Measurements from ENCODE around the gene FOXJ1.

The FOXJ1 gene

DNA sequence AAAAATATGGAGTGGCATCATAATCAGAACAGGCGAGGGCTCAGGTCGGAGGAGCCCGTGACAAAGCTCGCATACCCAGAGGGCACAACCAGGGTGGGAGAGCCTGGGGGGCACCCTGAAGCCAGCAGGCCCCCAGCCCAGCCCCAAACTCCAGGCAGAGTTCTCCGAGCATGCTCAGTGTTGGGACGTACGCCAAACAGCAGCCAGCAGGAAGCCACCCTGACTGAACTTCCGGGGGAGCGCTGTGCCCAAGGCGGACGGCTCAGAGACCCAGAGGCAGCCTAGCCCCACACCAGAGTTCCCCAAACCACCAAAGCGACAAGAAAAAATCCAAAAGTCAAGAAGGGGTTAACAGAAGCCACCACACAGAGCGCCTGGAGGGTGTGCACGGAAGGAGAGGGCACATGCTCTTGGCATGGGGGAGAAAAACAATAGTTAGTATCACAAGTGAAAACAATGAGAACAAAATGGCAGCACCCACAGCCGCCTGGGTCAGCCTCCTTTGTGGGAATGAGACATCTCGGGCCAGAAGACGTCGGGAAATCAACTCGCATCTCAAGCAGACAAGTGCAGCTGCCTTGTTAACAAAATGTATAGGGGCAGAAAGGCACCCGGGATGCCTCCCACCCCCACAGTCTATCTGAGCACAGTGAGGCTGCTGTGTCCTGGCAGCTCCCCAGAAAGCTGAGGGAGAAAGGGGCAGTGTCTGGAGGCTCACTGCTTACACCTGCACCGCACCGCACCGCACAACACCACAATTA is 49.3 kb downstream of the FOXJ1 start:
- no peak overlapping the region for H2AFZ ChIP-seq (ENCODE audit: insufficient read depth, low read length, poor library complexity)
- H3K9ac ChIP-seq (ENCODE audit: low read length), result no peak overlapping the region
- H2BK120ac ChIP-seq (ENCODE audit: insufficient read depth, low read length, poor library complexity), result no peak overlapping the region
- no peak overlapping the region for H2AK5ac ChIP-seq (ENCODE audit: low read length)
- no peak overlapping the region for H4K91ac ChIP-seq (ENCODE audit: low read depth, low read length)
- H3K79me2 ChIP-seq (ENCODE audit: control insufficient read depth, insufficient read depth, low read length, poor library complexity), result no peaks in the 10 kb centered on the region
- H3K18ac ChIP-seq (ENCODE audit: low read length), result no peak overlapping the region
- H3K79me1 ChIP-seq (ENCODE audit: low read length), result no peaks in the 10 kb centered on the region
- peaks cover 79 to 80% of the 10 kb centered on the region in 2 experiments for H3K36me3 ChIP-seq (ENCODE audit: control insufficient read depth in 1 of 2, insufficient read depth in 2 of 2, low read length in 2 of 2)
- no peaks in the 10 kb centered on the region for H3K4me1 ChIP-seq (ENCODE audit: control insufficient read depth in 1 of 2, insufficient read depth in 2 of 2, low read length in 2 of 2)
- H3K4ac ChIP-seq (ENCODE audit: low read depth, low read length), result no peak overlapping the region
- no peak overlapping the region for H2BK12ac ChIP-seq (ENCODE audit: low read length)
- no peak overlapping the region for H3K27ac ChIP-seq (ENCODE audit: low read depth, low read length)
- H3K23ac ChIP-seq (ENCODE audit: low read length), result no peak overlapping the region
- peaks cover 3% of the 10 kb centered on the region for H3K9me3 ChIP-seq (ENCODE audit: insufficient read depth, low read depth, low read length)
- H4K8ac ChIP-seq (ENCODE audit: low read depth, low read length), result no peak overlapping the region
- no peak for DNase-seq
- H3K4me2 ChIP-seq (ENCODE audit: low read length), result no peak overlapping the region
- H3K27me3 ChIP-seq (ENCODE audit: insufficient read depth, low read length), result no peaks in the 10 kb centered on the region
- no CpG with 5 or more reads among the region's 23 CpGs for WGBS (ENCODE audit: extremely low coverage, insufficient coverage, insufficient read length)
- no peak overlapping the region for H2BK5ac ChIP-seq (ENCODE audit: low read depth, low read length, poor library complexity)
- no peak overlapping the region for H4K12ac ChIP-seq (ENCODE audit: low read depth, low read length)
- H3K14ac ChIP-seq (ENCODE audit: low read length), result no peak overlapping the region
- H3K4me3 ChIP-seq (ENCODE audit: low read depth, low read length), result no peak overlapping the region

DNA sequence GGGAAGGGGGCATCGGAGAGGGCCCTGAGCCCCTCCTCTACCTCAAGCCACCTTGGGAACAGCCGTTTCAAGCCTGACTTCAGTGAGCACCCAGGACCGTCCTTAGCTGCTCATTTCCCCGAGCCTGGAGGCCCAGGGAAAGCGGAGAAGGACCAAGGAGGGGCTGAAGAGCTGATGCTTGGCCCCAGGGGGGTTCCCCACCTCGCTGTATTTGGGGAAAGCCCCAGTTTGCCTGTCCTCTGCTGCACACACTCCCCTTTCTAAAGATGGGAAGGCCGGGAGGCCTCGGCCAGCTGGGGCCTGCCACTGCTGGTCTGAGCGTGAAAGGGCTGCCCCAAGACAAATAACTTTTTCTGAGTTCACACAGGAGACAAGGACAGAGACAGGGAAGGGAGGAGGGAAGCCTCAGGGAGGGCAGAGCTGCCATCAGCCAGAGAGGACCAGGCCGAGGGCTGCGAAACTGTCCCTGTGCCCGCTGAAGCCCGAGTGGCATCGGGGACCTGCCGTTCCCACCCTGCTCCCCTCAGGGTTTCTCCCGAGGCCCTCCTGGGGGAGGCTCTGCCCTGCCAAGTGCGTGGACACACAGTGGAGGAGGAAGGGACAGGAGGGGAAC is 50.4 kb downstream of the FOXJ1 start:
- no peaks in the 10 kb centered on the region for H3K79me2 ChIP-seq (ENCODE audit: control insufficient read depth, insufficient read depth, low read length, poor library complexity)
- H3K36me3 ChIP-seq (ENCODE audit: control insufficient read depth in 1 of 2, insufficient read depth in 2 of 2, low read length in 2 of 2), result peaks cover 85 to 86% of the 10 kb centered on the region in 2 experiments
- H3K27ac ChIP-seq (ENCODE audit: low read depth, low read length), result no peak overlapping the region
- no peak overlapping the region for H2BK5ac ChIP-seq (ENCODE audit: low read depth, low read length, poor library complexity)
- WGBS (ENCODE audit: extremely low coverage, insufficient coverage, insufficient read length), result no CpG with 5 or more reads among the region's 17 CpGs
- no peak overlapping the region for H3K18ac ChIP-seq (ENCODE audit: low read length)
- no peaks in the 10 kb centered on the region for H3K27me3 ChIP-seq (ENCODE audit: insufficient read depth, low read length)
- no peaks in the 10 kb centered on the region for H3K79me1 ChIP-seq (ENCODE audit: low read length)
- H3K23ac ChIP-seq (ENCODE audit: low read length), result no peak overlapping the region
- H3K9ac ChIP-seq (ENCODE audit: low read length), result no peak overlapping the region
- no peak overlapping the region for H2BK12ac ChIP-seq (ENCODE audit: low read length)
- H3K4me1 ChIP-seq (ENCODE audit: control insufficient read depth in 1 of 2, insufficient read depth in 2 of 2, low read length in 2 of 2), result no peaks in the 10 kb centered on the region
- H3K4ac ChIP-seq (ENCODE audit: low read depth, low read length), result no peak overlapping the region
- H4K12ac ChIP-seq (ENCODE audit: low read depth, low read length), result no peak overlapping the region
- no peak overlapping the region for H4K91ac ChIP-seq (ENCODE audit: low read depth, low read length)
- H2BK120ac ChIP-seq (ENCODE audit: insufficient read depth, low read length, poor library complexity), result no peak overlapping the region
- no peak overlapping the region for H3K4me2 ChIP-seq (ENCODE audit: low read length)
- no peak overlapping the region for H3K14ac ChIP-seq (ENCODE audit: low read length)
- no peak overlapping the region for H2AK5ac ChIP-seq (ENCODE audit: low read length)
- no peak overlapping the region for H4K8ac ChIP-seq (ENCODE audit: low read depth, low read length)
- no peak overlapping the region for H2AFZ ChIP-seq (ENCODE audit: insufficient read depth, low read length, poor library complexity)
- H3K4me3 ChIP-seq (ENCODE audit: low read depth, low read length), result no peak overlapping the region
- no peak for DNase-seq
- H3K9me3 ChIP-seq (ENCODE audit: insufficient read depth, low read depth, low read length), result peaks cover 1% of the 10 kb centered on the region

DNA sequence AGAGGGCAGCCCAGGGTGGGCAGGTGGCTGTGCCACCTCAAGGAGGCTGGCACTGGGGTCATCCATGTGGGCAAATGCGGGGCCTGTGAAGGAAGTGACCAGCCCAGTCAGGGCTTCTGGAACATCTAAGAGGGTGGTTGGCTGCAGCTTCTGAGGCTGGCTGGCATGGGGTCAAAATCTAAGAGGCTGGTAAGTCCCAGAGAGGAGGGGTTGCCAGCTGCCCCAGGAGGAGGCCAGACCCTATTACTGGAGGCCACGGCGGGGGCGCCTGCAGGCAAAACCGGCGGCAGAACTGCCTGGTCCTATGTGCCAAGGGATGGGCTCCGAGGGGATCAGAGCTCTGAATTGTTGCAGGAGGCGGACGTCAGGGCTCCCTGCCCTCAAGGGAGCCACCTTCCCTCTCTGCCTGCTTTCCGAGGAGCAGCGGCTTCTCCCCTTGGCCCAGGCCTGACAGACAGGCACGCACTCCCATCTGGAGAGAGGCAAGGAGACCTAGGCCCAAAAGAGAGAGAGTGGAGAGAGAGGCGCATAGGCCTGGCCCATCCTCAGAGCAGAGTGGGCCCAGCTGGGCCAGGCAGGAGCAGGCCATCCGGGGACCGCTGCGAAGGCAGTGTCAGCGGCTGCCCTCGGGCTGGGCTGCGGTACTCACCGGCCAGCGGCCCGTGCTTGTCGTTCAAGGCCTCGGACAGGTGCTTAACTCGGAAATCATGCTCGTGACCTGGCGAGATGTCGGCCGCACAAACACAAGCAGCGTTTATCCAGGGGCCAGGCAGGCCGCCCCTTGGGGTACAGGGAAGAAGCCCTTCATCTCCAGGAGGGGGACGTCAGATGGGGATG is 51.1 kb downstream of the FOXJ1 start:
- Histone ChIP-seq H3K27ac (ENCODE audit: low read depth, low read length) (no peak overlapping the region), H3K9me3 (ENCODE audit: insufficient read depth, low read depth, low read length) (peaks cover 1% of the 10 kb centered on the region), H3K18ac (ENCODE audit: low read length) (no peak overlapping the region), H3K4me3 (ENCODE audit: low read depth, low read length) (no peak overlapping the region), H3K4me2 (ENCODE audit: low read length) (no peak overlapping the region), H3K79me2 (ENCODE audit: control insufficient read depth, insufficient read depth, low read length, poor library complexity) (no peaks in the 10 kb centered on the region), H4K8ac (ENCODE audit: low read depth, low read length) (no peak overlapping the region), H2AFZ (ENCODE audit: insufficient read depth, low read length, poor library complexity) (no peak overlapping the region), H4K91ac (ENCODE audit: low read depth, low read length) (no peak overlapping the region), H3K23ac (ENCODE audit: low read length) (no peak overlapping the region), H3K14ac (ENCODE audit: low read length) (no peak overlapping the region), H3K36me3 (ENCODE audit: control insufficient read depth in 1 of 2, insufficient read depth in 2 of 2, low read length in 2 of 2) (peaks cover 92 to 93% of the 10 kb centered on the region in 2 experiments), H3K4me1 (ENCODE audit: control insufficient read depth in 1 of 2, insufficient read depth in 2 of 2, low read length in 2 of 2) (no peaks in the 10 kb centered on the region), H4K12ac (ENCODE audit: low read depth, low read length) (no peak overlapping the region), H3K27me3 (ENCODE audit: insufficient read depth, low read length) (no peaks in the 10 kb centered on the region), H2AK5ac (ENCODE audit: low read length) (no peak overlapping the region), H2BK120ac (ENCODE audit: insufficient read depth, low read length, poor library complexity) (no peak overlapping the region), H2BK5ac (ENCODE audit: low read depth, low read length, poor library complexity) (no peak overlapping the region), H2BK12ac (ENCODE audit: low read length) (no peak overlapping the region), H3K9ac (ENCODE audit: low read length) (no peak overlapping the region), H3K79me1 (ENCODE audit: low read length) (no peaks in the 10 kb centered on the region), H3K4ac (ENCODE audit: low read depth, low read length) (no peak overlapping the region)
- DNase-seq, result no peak
- WGBS (ENCODE audit: extremely low coverage, insufficient coverage, insufficient read length), result no CpG with 5 or more reads among the region's 32 CpGs

DNA sequence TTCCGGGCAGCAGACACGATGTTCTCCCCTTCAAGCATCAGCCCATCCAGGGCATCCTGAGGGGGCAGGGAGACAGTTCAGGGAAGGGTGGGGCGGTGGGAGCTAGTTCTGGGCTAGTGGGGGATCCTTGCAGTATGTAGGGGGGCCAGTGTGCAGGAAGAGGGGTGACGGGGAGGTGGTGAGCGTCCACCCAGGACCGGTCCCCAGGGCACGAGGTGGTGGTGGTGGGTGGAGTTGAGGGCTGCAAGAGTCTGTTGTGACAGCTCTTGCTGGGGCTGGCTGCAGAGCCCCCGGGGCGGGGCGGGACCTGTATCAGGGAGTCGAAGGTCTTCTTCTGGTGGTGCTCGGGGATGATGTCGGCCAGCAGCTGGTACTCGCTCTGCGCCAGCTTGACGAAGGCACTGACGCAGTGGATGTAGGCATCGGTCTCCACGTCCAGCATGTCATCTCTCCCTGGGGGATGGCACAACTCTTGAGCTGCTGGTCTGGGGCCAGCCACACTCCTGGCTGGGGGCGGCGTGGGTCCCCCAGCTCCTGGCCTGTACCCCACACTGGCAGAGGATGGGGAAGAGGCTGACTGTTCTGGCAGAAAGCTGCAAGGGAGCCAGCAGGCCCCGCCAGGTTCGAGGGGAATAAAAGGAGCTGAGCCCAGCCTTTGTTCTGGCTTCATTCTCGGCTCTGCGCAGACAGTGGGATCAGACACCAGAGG is 52.0 kb downstream of the FOXJ1 start:
- no peak for DNase-seq
- Histone ChIP-seq H2AFZ (ENCODE audit: insufficient read depth, low read length, poor library complexity) (no peak overlapping the region), H2BK120ac (ENCODE audit: insufficient read depth, low read length, poor library complexity) (no peak overlapping the region), H3K27me3 (ENCODE audit: insufficient read depth, low read length) (no peaks in the 10 kb centered on the region), H3K14ac (ENCODE audit: low read length) (no peak overlapping the region), H3K4me2 (ENCODE audit: low read length) (no peak overlapping the region), H4K12ac (ENCODE audit: low read depth, low read length) (no peak overlapping the region), H3K9ac (ENCODE audit: low read length) (no peak overlapping the region), H3K79me1 (ENCODE audit: low read length) (no peaks in the 10 kb centered on the region), H3K4me1 (ENCODE audit: control insufficient read depth in 1 of 2, insufficient read depth in 2 of 2, low read length in 2 of 2) (no peaks in the 10 kb centered on the region), H3K4ac (ENCODE audit: low read depth, low read length) (no peak overlapping the region), H2BK5ac (ENCODE audit: low read depth, low read length, poor library complexity) (no peak overlapping the region), H3K36me3 (ENCODE audit: control insufficient read depth in 1 of 2, insufficient read depth in 2 of 2, low read length in 2 of 2) (peaks cover 94 to 96% of the 10 kb centered on the region in 2 experiments), H3K23ac (ENCODE audit: low read length) (no peak overlapping the region), H3K4me3 (ENCODE audit: low read depth, low read length) (no peak overlapping the region), H3K9me3 (ENCODE audit: insufficient read depth, low read depth, low read length) (peaks cover 1% of the 10 kb centered on the region), H3K79me2 (ENCODE audit: control insufficient read depth, insufficient read depth, low read length, poor library complexity) (no peaks in the 10 kb centered on the region), H3K27ac (ENCODE audit: low read depth, low read length) (no peak overlapping the region), H2AK5ac (ENCODE audit: low read length) (no peak overlapping the region), H4K91ac (ENCODE audit: low read depth, low read length) (no peak overlapping the region), H2BK12ac (ENCODE audit: low read length) (no peak overlapping the region), H3K18ac (ENCODE audit: low read length) (no peak overlapping the region), H4K8ac (ENCODE audit: low read depth, low read length) (no peak overlapping the region)
- no CpG with 5 or more reads among the region's 25 CpGs for WGBS (ENCODE audit: extremely low coverage, insufficient coverage, insufficient read length)
